Measurements from ENCODE around the gene GYPA.
A peak's percentile ranks its signal among the peaks of the same experiment; 100 is the strongest.
"Not testable (repeated sequence)": the region's sequence is repeated elsewhere in the genome, so short reads cannot be mapped to it uniquely, and the experiment has no call there.

GYPA gene

GRCh38 chr4:144078746-144079145, 61.8 kb downstream of the GYPA start:
- POLR2A ChIA-PET; H3K4me3 ChIP-seq (ENCODE audit: low read depth, low read length): not testable (repeated sequence)

GRCh38 chr4:144061556-144061955, 79.0 kb downstream of the GYPA start:
- POLR2A ChIA-PET; H3K4me1 ChIP-seq (ENCODE audit: control insufficient read depth, insufficient read depth, low read length); H3K36me3 ChIP-seq (ENCODE audit: control insufficient read depth in 2 of 2, insufficient read depth in 1 of 2, low read length in 2 of 2); CTCF ChIA-PET; H3K4me3 ChIP-seq (ENCODE audit: low read depth, low read length); H3K27ac ChIP-seq (ENCODE audit: extremely low read depth, low read depth, low read length); H3K9me3 ChIP-seq (ENCODE audit: control insufficient read depth, insufficient read depth, low read depth, low read length): not testable (repeated sequence)
- TF ChIP-seq ZNF707 (tag by site-specific recombination; IDR thresholded peaks at IDR 0.05), result peak; percentile 56; the same call in 1 of the 2 replicates

More at GRCh38 chr4:144078746-144079145, 61.8 kb downstream of the GYPA start:
- H3K36me3 ChIP-seq (ENCODE audit: control insufficient read depth in 2 of 2, insufficient read depth in 1 of 2, low read length in 2 of 2); CTCF ChIA-PET; H3K27ac ChIP-seq (ENCODE audit: extremely low read depth, low read depth, low read length); H3K4me1 ChIP-seq (ENCODE audit: control insufficient read depth, insufficient read depth, low read length); H3K9me3 ChIP-seq (ENCODE audit: control insufficient read depth, insufficient read depth, low read depth, low read length): not testable (repeated sequence)

- POLR2A ChIA-PET; H3K36me3 ChIP-seq (ENCODE audit: control insufficient read depth in 2 of 2, insufficient read depth in 1 of 2, low read length in 2 of 2); H3K9me3 ChIP-seq (ENCODE audit: control insufficient read depth, insufficient read depth, low read depth, low read length); H3K27ac ChIP-seq (ENCODE audit: extremely low read depth, low read depth, low read length); H3K4me1 ChIP-seq (ENCODE audit: control insufficient read depth, insufficient read depth, low read length); H3K4me3 ChIP-seq (ENCODE audit: low read depth, low read length): not testable (repeated sequence)
- CTCF ChIA-PET, result interaction anchor here (0.6 kb wide), 1 partner anchor 110 kb away, joined by 3 read pairs; no protein-coding TSS in a partner anchor
Measured at GRCh38 chr4:144060234-144060859, 80.2 kb downstream of the GYPA start.
